GM23338 (cell line): ENCODE measurements around the gene PTPRF. TPM values are rescaled to one million over a fixed set of nuclear protein-coding genes. Genes with fewer than 3 reads are reported as not detected.

Source experiments
- ATAC-seq: fragments of 200-7000 bp; cut with Tn5 transposase; 3 replicates; pipeline ENCODE4 v1.9.1; 2020
- DNase-seq: peaks from one replicate; pipeline ENCODE4 v3.0.0-alpha.2; 2015; ENCODE audit warnings: low spot score
- H2AFZ ChIP-seq: fragments of 200-600 bp; sonication (generic); 2 replicates; pipeline ENCODE4 v1.8.0; 2016; ENCODE audit warnings: antibody characterized with exemption, mild to moderate bottlenecking, moderate library complexity
- H3F3A ChIP-seq: fragments of 200-600 bp; sonication (generic); replicated peaks from 2 replicates; pipeline ENCODE4 v1.8.0; 2017; ENCODE audit warnings: antibody characterized with exemption, mixed run types, low read depth
- H3K27ac ChIP-seq: fragments of 200-600 bp; sonication (generic); 2 replicates; pipeline ENCODE4 v1.6.1; 2016; ENCODE audit warnings: low read depth
- H3K27me3 ChIP-seq: fragments of 200-600 bp; sonication (generic); 2 replicates; pipeline ENCODE4 v1.8.0; 2016; ENCODE audit warnings: mild to moderate bottlenecking, mixed run types, moderate library complexity; ENCODE audit not compliant: insufficient read depth
- H3K36me3 ChIP-seq: fragments of 200-600 bp; sonication (generic); 2 replicates; pipeline ENCODE4 v1.8.0; 2016; ENCODE audit warnings: mild to moderate bottlenecking; ENCODE audit not compliant: insufficient read depth
- H3K4me1 ChIP-seq: fragments of 200-600 bp; sonication (generic); 2 replicates; pipeline ENCODE4 v1.8.0; 2016; ENCODE audit warnings: mild to moderate bottlenecking, moderate library complexity; ENCODE audit not compliant: insufficient read depth
- H3K4me2 ChIP-seq: fragments of 200-600 bp; sonication (generic); 2 replicates; pipeline ENCODE4 v1.7.1; 2017; ENCODE audit warnings: mixed run types
- H3K4me3 ChIP-seq: fragments of 200-600 bp; sonication (generic); 2 replicates; pipeline ENCODE4 v1.6.1; 2016; ENCODE audit warnings: mixed run types
- H3K79me2 ChIP-seq: fragments of 200-600 bp; sonication (generic); replicated peaks from 2 replicates; pipeline ENCODE4 v1.8.0; 2017; ENCODE audit warnings: mild to moderate bottlenecking; ENCODE audit not compliant: insufficient read depth
- H3K9me2 ChIP-seq: fragments of 200-600 bp; sonication (generic); 2 replicates; pipeline ENCODE4 v1.8.0; 2017; ENCODE audit not compliant: insufficient read depth
- H4K20me1 ChIP-seq: fragments of 200-600 bp; sonication (generic); replicated peaks from 2 replicates; pipeline ENCODE4 v1.8.0; 2017; ENCODE audit warnings: mild to moderate bottlenecking; ENCODE audit not compliant: insufficient read depth
- H3K27ac Mint-ChIP-seq: 2 replicates; pipeline ENCODE4 v1.8.0; 2020; ENCODE audit warnings: inconsistent platforms, mild to moderate bottlenecking, moderate library complexity, mixed read lengths
- H3K27me3 Mint-ChIP-seq: 3 replicates; pipeline ENCODE4 v1.8.0; 2022; ENCODE audit warnings: low read depth, mild to moderate bottlenecking, moderate library complexity, mixed read lengths, inconsistent platforms; ENCODE audit not compliant: insufficient read depth, poor library complexity
- H3K36me3 Mint-ChIP-seq: 3 replicates; pipeline ENCODE4 v1.8.0; 2021; ENCODE audit warnings: low read depth, mild to moderate bottlenecking, inconsistent platforms, moderate library complexity, mixed read lengths
- H3K4me1 Mint-ChIP-seq: 3 replicates; pipeline ENCODE4 v1.8.0; 2020; ENCODE audit warnings: mild to moderate bottlenecking, inconsistent platforms, mixed read lengths
- H3K4me3 Mint-ChIP-seq: 3 replicates; pipeline ENCODE4 v1.8.0; 2021; ENCODE audit warnings: moderate library complexity, mild to moderate bottlenecking, inconsistent platforms, mixed read lengths
- H3K9me3 Mint-ChIP-seq: 3 replicates; pipeline ENCODE4 v1.8.0; 2020; ENCODE audit warnings: moderate library complexity, mild to moderate bottlenecking, inconsistent platforms, mixed read lengths
- CREB1 ChIP-seq: fragments of 250-450 bp; sonication (Bioruptor Pico); IDR thresholded peaks from 2 replicates; pipeline ENCODE4 v1.5.0; 2020; ENCODE audit warnings: low read depth, mild to moderate bottlenecking, moderate library complexity
- ETS1 ChIP-seq: IDR thresholded peaks from 2 replicates; pipeline ENCODE4 v1.6.1; 2016; ENCODE audit warnings: antibody characterized with exemption
- EZH2phosphoT487 ChIP-seq: fragments of 200-600 bp; sonication (generic); IDR thresholded peaks from one replicate; pipeline ENCODE4 v1.8.1; 2018; ENCODE audit warnings: antibody characterized with exemption; ENCODE audit not compliant: unreplicated experiment
- NANOG ChIP-seq: IDR thresholded peaks from 2 replicates; pipeline ENCODE4 v1.6.1; 2016; ENCODE audit warnings: antibody characterized with exemption, borderline replicate concordance
- POLR2AphosphoS5 ChIP-seq: IDR thresholded peaks from 2 replicates; pipeline ENCODE4 v1.6.1; 2016; ENCODE audit warnings: antibody characterized with exemption, low read depth
- REST ChIP-seq: IDR thresholded peaks from one replicate; pipeline ENCODE4 v1.6.1; 2018; ENCODE audit warnings: antibody characterized with exemption; ENCODE audit not compliant: unreplicated experiment
- STAT1 ChIP-seq: IDR thresholded peaks from one replicate; pipeline ENCODE4 v1.6.1; 2016; ENCODE audit warnings: antibody characterized with exemption; ENCODE audit not compliant: unreplicated experiment
- ZNF114 ChIP-seq: fragments of 250-450 bp; sonication (Bioruptor Pico); IDR thresholded peaks from 2 replicates; pipeline ENCODE4 v1.5.0; 2020; ENCODE audit warnings: mild to moderate bottlenecking, moderate library complexity
- ZNF331 ChIP-seq: fragments of 250-450 bp; sonication (Bioruptor Pico); IDR thresholded peaks from 2 replicates; pipeline ENCODE4 v1.5.0; 2020; ENCODE audit warnings: low read depth, mild to moderate bottlenecking, moderate library complexity
- polyA plus RNA-seq: library from polyadenylated mRNA; unstranded; fragments of >200 nt; fragmentation: Nextera tagmentation; extraction: Ambion mirVana; gene quantifications from 2 replicates; pipeline ENCODE4 v1.2.1, GENCODE V29; 2016
- total RNA-seq: library from RNA; depleted of rRNA; stranded (reverse); fragments of >200 nt; shearing (Covaris generic); gene quantifications from 2 replicates; pipeline ENCODE4 v1.2.3, GENCODE V29; 2014
- TF ChIP-seq, protein P1 (sequence below), 2 experiments: fragments of 200-600 bp in 1 of 2; sonication (generic) in 1 of 2; conservative IDR thresholded peaks; 2 replicates each; pipeline versions ENCODE4 v1.5.1 to v1.6.1; 2016 to 2017; ENCODE audit warnings: antibody characterized with exemption in 2 of 2, low read depth in 2 of 2, mild to moderate bottlenecking in 2 of 2, moderate library complexity in 1 of 2

The PTPRF gene
- total and polyA plus RNA-seq, 2 experiments from 2014 or later, result 52.4 to 173 TPM

GRCh38 chr1:43552059-43552742, 21.5 kb downstream of the PTPRF start:
- peaks cover 57% of the 10 kb centered on the region for H3K36me3 Mint-ChIP-seq
- no peak for TF ChIP-seq ZNF114
- no peak for TF ChIP-seq ZNF331 (CRISPR knock-in tag)
- TF ChIP-seq, protein P1, sequence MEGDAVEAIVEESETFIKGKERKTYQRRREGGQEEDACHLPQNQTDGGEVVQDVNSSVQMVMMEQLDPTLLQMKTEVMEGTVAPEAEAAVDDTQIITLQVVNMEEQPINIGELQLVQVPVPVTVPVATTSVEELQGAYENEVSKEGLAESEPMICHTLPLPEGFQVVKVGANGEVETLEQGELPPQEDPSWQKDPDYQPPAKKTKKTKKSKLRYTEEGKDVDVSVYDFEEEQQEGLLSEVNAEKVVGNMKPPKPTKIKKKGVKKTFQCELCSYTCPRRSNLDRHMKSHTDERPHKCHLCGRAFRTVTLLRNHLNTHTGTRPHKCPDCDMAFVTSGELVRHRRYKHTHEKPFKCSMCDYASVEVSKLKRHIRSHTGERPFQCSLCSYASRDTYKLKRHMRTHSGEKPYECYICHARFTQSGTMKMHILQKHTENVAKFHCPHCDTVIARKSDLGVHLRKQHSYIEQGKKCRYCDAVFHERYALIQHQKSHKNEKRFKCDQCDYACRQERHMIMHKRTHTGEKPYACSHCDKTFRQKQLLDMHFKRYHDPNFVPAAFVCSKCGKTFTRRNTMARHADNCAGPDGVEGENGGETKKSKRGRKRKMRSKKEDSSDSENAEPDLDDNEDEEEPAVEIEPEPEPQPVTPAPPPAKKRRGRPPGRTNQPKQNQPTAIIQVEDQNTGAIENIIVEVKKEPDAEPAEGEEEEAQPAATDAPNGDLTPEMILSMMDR (conservative IDR thresholded peaks at IDR 0.05; ENCODE audit: low read depth in 2 of 2), result no peak
- Histone ChIP-seq H3K9me2 (no peaks in the 10 kb centered on the region), H3K4me1 (peaks cover 46% of the 10 kb centered on the region), H3K36me3 (peaks cover 5% of the 10 kb centered on the region), H3K27me3 (no peaks in the 10 kb centered on the region), H3K4me2 (no peak overlapping the region), H3K4me3 (no peak overlapping the region), H4K20me1 (peaks cover 6% of the 10 kb centered on the region; the same call in 1 of the 2 replicates), H3K79me2 (peaks cover 49% of the 10 kb centered on the region), H3K27ac (0 out of 2 replicates have a peak overlapping the region, but pooled peaks have one; percentile 32), H2AFZ (no peak overlapping the region), H3F3A (peaks cover 13% of the 10 kb centered on the region)
- H3K27ac Mint-ChIP-seq, result peak overlapping the region; percentile 19
- H3K4me1 Mint-ChIP-seq, result peaks cover 68% of the 10 kb centered on the region
- DNase-seq (no peak), ATAC-seq (no peak)
- H3K4me3 Mint-ChIP-seq, result no peak overlapping the region
- H3K27me3 Mint-ChIP-seq, result peaks cover 13% of the 10 kb centered on the region
- H3K9me3 Mint-ChIP-seq, result no peaks in the 10 kb centered on the region; the same call in 2 of the 3 replicates

- H3K27me3 Mint-ChIP-seq, result peaks cover 13% of the 10 kb centered on the region
- Histone ChIP-seq H3F3A (peaks cover 13% of the 10 kb centered on the region), H4K20me1 (peaks cover 3% of the 10 kb centered on the region; the same call in 1 of the 2 replicates), H3K36me3 (peaks cover 5% of the 10 kb centered on the region), H3K27ac (no peak overlapping the region), H3K4me2 (no peak overlapping the region), H3K9me2 (no peaks in the 10 kb centered on the region), H3K4me1 (peaks cover 45% of the 10 kb centered on the region), H3K27me3 (no peaks in the 10 kb centered on the region), H2AFZ (no peak overlapping the region), H3K79me2 (peaks cover 43% of the 10 kb centered on the region), H3K4me3 (no peak overlapping the region)
- DNase-seq (no peak), ATAC-seq (no peak)
- H3K27ac Mint-ChIP-seq, result no peak overlapping the region; the same call in 1 of the 2 replicates
- H3K4me1 Mint-ChIP-seq, result peaks cover 64% of the 10 kb centered on the region
- H3K36me3 Mint-ChIP-seq, result peaks cover 51% of the 10 kb centered on the region
- H3K9me3 Mint-ChIP-seq, result no peaks in the 10 kb centered on the region; the same call in 2 of the 3 replicates
- no peak overlapping the region for H3K4me3 Mint-ChIP-seq
- TF ChIP-seq CREB1 (CRISPR knock-in tag), result no peak
- TF ChIP-seq ZNF331 (CRISPR knock-in tag), result no peak
- TF ChIP-seq REST, result no peak
- TF ChIP-seq, protein P1 (conservative IDR thresholded peaks at IDR 0.05; ENCODE audit: low read depth in 2 of 2), result no peak
- TF ChIP-seq POLR2AphosphoS5, result no peak
- TF ChIP-seq EZH2phosphoT487, result no peak
- no peak for TF ChIP-seq ETS1
- no peak for TF ChIP-seq NANOG
- no peak for TF ChIP-seq STAT1
Measured at GRCh38 chr1:43552813-43553212, 22.1 kb downstream of the PTPRF start.
